ENCODE results near the gene BRD3OS. TPM values are rescaled to one million over a fixed set of nuclear protein-coding genes. Genes with fewer than 3 reads are reported as not detected.

The BRD3OS gene
- total and polyA plus RNA-seq, 2 of the 13 experiments (the other 11 are each of a cell fraction or from before 2014, with no cell fraction given): 4.9 to 5.7 TPM

DNA sequence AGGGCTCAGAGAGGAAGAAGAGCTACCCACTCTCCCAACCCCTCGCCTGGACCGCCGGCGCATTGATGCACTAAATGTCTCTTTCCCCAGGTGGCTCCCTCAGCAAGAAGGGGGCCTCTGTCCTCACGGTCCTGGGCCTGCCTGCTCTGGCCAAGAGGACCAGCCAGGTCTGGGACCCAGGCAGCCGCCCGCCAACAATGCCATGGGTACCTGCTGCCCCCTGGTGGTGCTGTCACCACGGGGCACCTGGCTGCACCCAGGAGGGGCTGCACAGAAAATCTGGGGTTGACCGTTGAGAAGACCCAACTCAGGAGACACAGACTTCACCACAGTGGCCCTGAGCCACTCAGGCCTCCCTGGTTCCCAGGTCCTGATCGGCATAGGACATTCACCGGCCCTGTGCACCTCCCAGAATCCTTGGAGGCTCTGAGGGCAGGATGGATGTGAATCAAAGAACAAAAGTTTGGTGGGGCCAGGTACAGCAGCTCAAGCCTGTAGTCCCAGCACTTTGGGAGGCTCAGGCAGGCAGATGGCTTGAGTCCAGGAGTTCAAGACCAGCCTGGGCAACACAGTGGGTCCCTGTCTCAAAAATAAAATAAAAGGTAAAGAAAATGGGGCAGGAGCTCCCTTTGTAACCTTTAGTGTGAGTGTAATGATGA is 30.8 kb upstream of the BRD3OS start (continued):
- TF ChIP-seq MXI1 (IDR thresholded peaks at IDR 0.05; ENCODE audit: borderline replicate concordance, low read depth, low read length) (peak; percentile 48; the same call in 1 of the 3 replicates), CCAR2 (optimal IDR thresholded peaks at IDR 0.05; ENCODE audit: low read depth, low read length) (no peak), MED8 (CRISPR knock-in tag; IDR thresholded peaks at IDR 0.05; ENCODE audit: insufficient replicate concordance) (no peak), SRY (CRISPR knock-in tag; IDR thresholded peaks at IDR 0.05) (peak; percentile 79; the same call in 1 of the 2 replicates), NAIF1 (CRISPR knock-in tag; IDR thresholded peaks at IDR 0.05; ENCODE audit: borderline replicate concordance) (no peak), SRSF1 (optimal IDR thresholded peaks at IDR 0.05; ENCODE audit: low read depth, low read length) (no peak), ZNF562 (CRISPR knock-in tag; IDR thresholded peaks at IDR 0.05; ENCODE audit: borderline replicate concordance) (no peak), POLR2AphosphoS2 (IDR thresholded peaks at IDR 0.05; ENCODE audit: low read depth, low read length) (no peak), ZFX (CRISPR knock-in tag; IDR thresholded peaks at IDR 0.05; ENCODE audit: low read depth) (no peak; the same call in 1 of the 2 replicates), CBFB (CRISPR knock-in tag; IDR thresholded peaks at IDR 0.05) (no peak; the same call in 1 of the 2 replicates), PRPF4 (IDR thresholded peaks at IDR 0.05; ENCODE audit: low read depth, low read length, poor library complexity, severe bottlenecking) (no peak), RNF2 (conservative IDR thresholded peaks at IDR 0.05; ENCODE audit: low read depth) (no peak), CENPT (CRISPR knock-in tag; IDR thresholded peaks at IDR 0.05; ENCODE audit: low read depth) (no peak; the same call in 1 of the 2 replicates), RXRA (CRISPR knock-in tag; IDR thresholded peaks at IDR 0.05) (0 out of 2 replicates have a peak, but pooled peaks have one; percentile 54), DNMT3B (CRISPR knock-in tag; conservative IDR thresholded peaks at IDR 0.05) (no peak), GPN1 (CRISPR knock-in tag; IDR thresholded peaks at IDR 0.05; ENCODE audit: borderline replicate concordance) (no peak), CBX2 (IDR thresholded peaks at IDR 0.05; ENCODE audit: low read depth, low read length) (no peak), CBX2 (CRISPR knock-in tag; IDR thresholded peaks at IDR 0.05; ENCODE audit: low read depth) (no peak), NFE2L2 (IDR thresholded peaks at IDR 0.05; ENCODE audit: low read length) (no peak)
- TF ChIP-seq, protein P1, sequence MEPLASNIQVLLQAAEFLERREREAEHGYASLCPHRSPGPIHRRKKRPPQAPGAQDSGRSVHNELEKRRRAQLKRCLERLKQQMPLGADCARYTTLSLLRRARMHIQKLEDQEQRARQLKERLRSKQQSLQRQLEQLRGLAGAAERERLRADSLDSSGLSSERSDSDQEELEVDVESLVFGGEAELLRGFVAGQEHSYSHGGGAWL (CRISPR knock-in tag; IDR thresholded peaks at IDR 0.05): 0 out of 2 replicates have a peak, but pooled peaks have one; percentile 39
- TF ChIP-seq, protein P2, sequence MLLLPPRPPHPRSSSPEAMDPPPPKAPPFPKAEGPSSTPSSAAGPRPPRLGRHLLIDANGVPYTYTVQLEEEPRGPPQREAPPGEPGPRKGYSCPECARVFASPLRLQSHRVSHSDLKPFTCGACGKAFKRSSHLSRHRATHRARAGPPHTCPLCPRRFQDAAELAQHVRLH (CRISPR knock-in tag; IDR thresholded peaks at IDR 0.05; ENCODE audit: borderline replicate concordance, low read depth): peak; percentile 52; the same call in 1 of the 2 replicates
- TF ChIP-seq, protein P3, sequence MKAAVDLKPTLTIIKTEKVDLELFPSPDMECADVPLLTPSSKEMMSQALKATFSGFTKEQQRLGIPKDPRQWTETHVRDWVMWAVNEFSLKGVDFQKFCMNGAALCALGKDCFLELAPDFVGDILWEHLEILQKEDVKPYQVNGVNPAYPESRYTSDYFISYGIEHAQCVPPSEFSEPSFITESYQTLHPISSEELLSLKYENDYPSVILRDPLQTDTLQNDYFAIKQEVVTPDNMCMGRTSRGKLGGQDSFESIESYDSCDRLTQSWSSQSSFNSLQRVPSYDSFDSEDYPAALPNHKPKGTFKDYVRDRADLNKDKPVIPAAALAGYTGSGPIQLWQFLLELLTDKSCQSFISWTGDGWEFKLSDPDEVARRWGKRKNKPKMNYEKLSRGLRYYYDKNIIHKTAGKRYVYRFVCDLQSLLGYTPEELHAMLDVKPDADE (CRISPR knock-in tag; IDR thresholded peaks at IDR 0.05): no peak
- TF ChIP-seq, protein P4, sequence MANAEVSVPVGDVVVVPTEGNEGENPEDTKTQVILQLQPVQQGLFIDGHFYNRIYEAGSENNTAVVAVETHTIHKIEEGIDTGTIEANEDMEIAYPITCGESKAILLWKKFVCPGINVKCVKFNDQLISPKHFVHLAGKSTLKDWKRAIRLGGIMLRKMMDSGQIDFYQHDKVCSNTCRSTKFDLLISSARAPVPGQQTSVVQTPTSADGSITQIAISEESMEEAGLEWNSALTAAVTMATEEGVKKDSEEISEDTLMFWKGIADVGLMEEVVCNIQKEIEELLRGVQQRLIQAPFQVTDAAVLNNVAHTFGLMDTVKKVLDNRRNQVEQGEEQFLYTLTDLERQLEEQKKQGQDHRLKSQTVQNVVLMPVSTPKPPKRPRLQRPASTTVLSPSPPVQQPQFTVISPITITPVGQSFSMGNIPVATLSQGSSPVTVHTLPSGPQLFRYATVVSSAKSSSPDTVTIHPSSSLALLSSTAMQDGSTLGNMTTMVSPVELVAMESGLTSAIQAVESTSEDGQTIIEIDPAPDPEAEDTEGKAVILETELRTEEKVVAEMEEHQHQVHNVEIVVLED (CRISPR knock-in tag; IDR thresholded peaks at IDR 0.05; ENCODE audit: borderline replicate concordance): no peak
- TF ChIP-seq, protein P5, sequence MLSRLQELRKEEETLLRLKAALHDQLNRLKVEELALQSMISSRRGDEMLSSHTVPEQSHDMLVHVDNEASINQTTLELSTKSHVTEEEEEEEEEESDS (CRISPR knock-in tag; IDR thresholded peaks at IDR 0.05; ENCODE audit: borderline replicate concordance): no peak
- TF ChIP-seq, protein P6, sequence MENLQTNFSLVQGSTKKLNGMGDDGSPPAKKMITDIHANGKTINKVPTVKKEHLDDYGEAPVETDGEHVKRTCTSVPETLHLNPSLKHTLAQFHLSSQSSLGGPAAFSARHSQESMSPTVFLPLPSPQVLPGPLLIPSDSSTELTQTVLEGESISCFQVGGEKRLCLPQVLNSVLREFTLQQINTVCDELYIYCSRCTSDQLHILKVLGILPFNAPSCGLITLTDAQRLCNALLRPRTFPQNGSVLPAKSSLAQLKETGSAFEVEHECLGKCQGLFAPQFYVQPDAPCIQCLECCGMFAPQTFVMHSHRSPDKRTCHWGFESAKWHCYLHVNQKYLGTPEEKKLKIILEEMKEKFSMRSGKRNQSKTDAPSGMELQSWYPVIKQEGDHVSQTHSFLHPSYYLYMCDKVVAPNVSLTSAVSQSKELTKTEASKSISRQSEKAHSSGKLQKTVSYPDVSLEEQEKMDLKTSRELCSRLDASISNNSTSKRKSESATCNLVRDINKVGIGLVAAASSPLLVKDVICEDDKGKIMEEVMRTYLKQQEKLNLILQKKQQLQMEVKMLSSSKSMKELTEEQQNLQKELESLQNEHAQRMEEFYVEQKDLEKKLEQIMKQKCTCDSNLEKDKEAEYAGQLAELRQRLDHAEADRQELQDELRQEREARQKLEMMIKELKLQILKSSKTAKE (CRISPR knock-in tag; IDR thresholded peaks at IDR 0.05; ENCODE audit: borderline replicate concordance): no peak
